ENCODE data around the gene SURF2.

GRCh38 chr9:133383438-133383837 lies 27.1 kb downstream of the SURF2 start:
- TF ChIP-seq CTCF (conservative IDR thresholded peaks at IDR 0.05) (no peak), ZFX (IDR thresholded peaks at IDR 0.05) (no peak)
